Prostate gland (tissue), 2 donors: ENCODE data around the gene CCT6B. TPM values are rescaled to one million over a fixed set of nuclear protein-coding genes. Genes with fewer than 3 reads are reported as not detected.

ENCODE experiments used
- DNase-seq: peaks from one replicate; pipeline ENCODE4 v3.0.0-alpha.2; 2019; ENCODE audit warnings: low spot score
- H3K27ac ChIP-seq, 2 donors: fragments of 200-600 bp; sonication (generic); 2 replicates each; pipeline ENCODE4 v1.5.1; 2017 to 2019
- H3K27me3 ChIP-seq: fragments of 200-600 bp; sonication (generic); replicated peaks from 2 replicates; pipeline ENCODE4 v1.5.1; 2019; ENCODE audit not compliant: insufficient read depth
- H3K36me3 ChIP-seq, 2 donors: fragments of 200-600 bp; sonication (generic); 1 replicate in 1 of 2; 2 replicates in 1 of 2; pipeline versions ENCODE4 v1.5.1 to v1.8.1; 2017 to 2019
- H3K4me1 ChIP-seq: fragments of 200-600 bp; sonication (generic); replicated peaks from 2 replicates; pipeline ENCODE4 v1.5.1; 2019
- H3K4me3 ChIP-seq, 2 donors: fragments of 200-600 bp; sonication (generic); 2 replicates each; pipeline ENCODE4 v1.5.1; 2017 to 2019
- H3K9me3 ChIP-seq: fragments of 200-600 bp; sonication (generic); 2 replicates; pipeline ENCODE4 v1.5.1; 2017
- CTCF ChIP-seq, 4 experiments: fragments of 200-600 bp in 2 of 4; fragments of 450-650 bp in 2 of 4; sonication (generic) in 2 of 4; IDR thresholded peaks; 1 replicate in 3 of 4; 2 replicates in 1 of 4; pipeline ENCODE4 v1.5.1; 2016 to 2019; ENCODE audit warnings: antibody characterized with exemption in 4 of 4, mild to moderate bottlenecking in 2 of 4, moderate library complexity in 2 of 4
- POLR2A ChIP-seq: fragments of 450-650 bp; IDR thresholded peaks from one replicate; pipeline ENCODE4 v1.6.1; 2016; ENCODE audit warnings: antibody characterized with exemption, mild to moderate bottlenecking
- POLR2AphosphoS5 ChIP-seq: sonication (generic); formaldehyde crosslinking; IDR thresholded peaks from one replicate; pipeline ENCODE4 v1.6.1; 2017; ENCODE audit warnings: antibody characterized with exemption
- WGBS: methylation state at CpG from one replicate; pipeline ENCODE4 v1.1.5; 2018; 5-methylcytosine and 5-hydroxymethylcytosine counted together
- intact Hi-C: fragments of 100-400 bp; cut with DNase I; formaldehyde crosslinking; loops from one replicate; pipeline ENCODE4 v1.14.2; 2022
- total RNA-seq, 2 donors: library from RNA; depleted of rRNA; stranded (reverse); fragments of >200 nt; gene quantifications; one replicate each; pipeline ENCODE4 v1.1.0, GENCODE V29; 2016

The CCT6B gene
- total RNA-seq, 2 donors from 2014 or later = 7.1 to 11.9 TPM

GRCh38 chr17:34988644-34989043, 27.4 kb upstream of the CCT6B start:
- H3K4me3 ChIP-seq = no peak overlapping the region
- 91% methylated on average over 2 of the region's 2 CpGs for WGBS
- no peaks in the 10 kb centered on the region for H3K27me3 ChIP-seq
- DNase-seq = no peak
- TF ChIP-seq POLR2A = no peak
- no peaks in the 10 kb centered on the region for H3K9me3 ChIP-seq
- H3K36me3 ChIP-seq = no peaks in the 10 kb centered on the region
- intact Hi-C loops = no loop called here
- peak overlapping the region; percentile 45 to 75 for H3K27ac ChIP-seq
- H3K4me1 ChIP-seq = peaks cover 7% of the 10 kb centered on the region

GRCh38 chr17:34987232-34987631, 26.0 kb upstream of the CCT6B start:
- Histone ChIP-seq H3K36me3 (no peaks in the 10 kb centered on the region), H3K4me1 (peaks cover 7% of the 10 kb centered on the region), H3K9me3 (no peaks in the 10 kb centered on the region), H3K27me3 (no peaks in the 10 kb centered on the region), H3K27ac (peak overlapping the region; percentile 45 to 75), H3K4me3 (no peak overlapping the region)
- WGBS = 57% methylated on average over 2 of the region's 2 CpGs
- intact Hi-C loops = no loop called here
- no peak for DNase-seq
- no peak for TF ChIP-seq POLR2A
- TF ChIP-seq POLR2AphosphoS5 = peak; percentile 46
- no peak for TF ChIP-seq CTCF (IDR thresholded peaks at IDR 0.05)

- no peaks in the 10 kb centered on the region for H3K4me1 ChIP-seq
- no peak for DNase-seq
- intact Hi-C loops = loop anchor here (1.0 kb wide), 1 partner anchor 82 kb away; the partner anchor contains the start of gene RFFL
These were observed 20.4 kb upstream of the CCT6B start for GRCh38 chr17:34981538-34982241.

GRCh38 chr17:34980681-34981537, 19.6 kb upstream of the CCT6B start:
- no peak for TF ChIP-seq POLR2AphosphoS5
- peak in 3 of 4 experiments; percentile 14 to 48 (median 47) for TF ChIP-seq CTCF (IDR thresholded peaks at IDR 0.05)

More at GRCh38 chr17:34981538-34982241, 20.4 kb upstream of the CCT6B start:
- Histone ChIP-seq H3K27me3 (no peaks in the 10 kb centered on the region), H3K36me3 (no peaks in the 10 kb centered on the region), H3K4me3 (peak overlapping the region; percentile 85 to 91), H3K27ac (peak overlapping the region; percentile 99 to 100), H3K9me3 (no peaks in the 10 kb centered on the region)
- WGBS = 5% methylated on average over 8 of the region's 8 CpGs
- TF ChIP-seq POLR2A (no peak), CTCF (IDR thresholded peaks at IDR 0.05) (no peak), POLR2AphosphoS5 (no peak)

GRCh38 chr17:34980353-34980680, 19.1 kb upstream of the CCT6B start, which contains the start of gene LIG3:
TSS of gene LIG3 (plus strand) at chr17:34980512. CDS start at chr17:34983006, 2,494 bp downstream.
- H3K27me3 ChIP-seq = no peaks in the 10 kb centered on the region
- H3K4me1 ChIP-seq = no peaks in the 10 kb centered on the region
- peak; percentile 50 for TF ChIP-seq POLR2A
- TF ChIP-seq CTCF (IDR thresholded peaks at IDR 0.05) = no peak
- TF ChIP-seq POLR2AphosphoS5 = peak; percentile 92
- H3K27ac ChIP-seq = peak within 1 kb of the TSS; percentile 99 to 100
- H3K4me3 ChIP-seq = peak within 1 kb of the TSS; percentile 85 to 91
- H3K36me3 ChIP-seq = no peaks in the 10 kb centered on the region
- intact Hi-C loops = no loop called here
- H3K9me3 ChIP-seq = no peaks in the 10 kb centered on the region
- WGBS = under 1% methylated on average over 38 of the region's 39 CpGs
- peak; percentile 93 for DNase-seq

More at GRCh38 chr17:34980681-34981537, 19.6 kb upstream of the CCT6B start:
- no peaks in the 10 kb centered on the region for H3K27me3 ChIP-seq
- peak overlapping the region; percentile 99 to 100 for H3K27ac ChIP-seq
- peak overlapping the region; percentile 85 to 91 for H3K4me3 ChIP-seq
- no peaks in the 10 kb centered on the region for H3K4me1 ChIP-seq
- no peaks in the 10 kb centered on the region for H3K36me3 ChIP-seq
- WGBS = under 1% methylated on average over 62 of the region's 69 CpGs
- H3K9me3 ChIP-seq = no peaks in the 10 kb centered on the region
- intact Hi-C loops = loop anchor here (1.0 kb wide), 1 partner anchor 82 kb away; the partner anchor contains the start of gene RFFL
- peak; percentile 76 for DNase-seq
